DMS 273 treated with DMSO at 0.1 percent for 48 hours (cell line): ENCODE measurements around the gene GABRR1.
"Not testable (repeated sequence)": the region's sequence is repeated elsewhere in the genome, so short reads cannot be mapped to it uniquely, and the experiment has no call there.

ENCODE experiments used
- DNase-seq: peaks from one replicate; lab custom pipeline; 2025; lab: John Stamatoyannopoulos, UW

The GABRR1 gene

DNA sequence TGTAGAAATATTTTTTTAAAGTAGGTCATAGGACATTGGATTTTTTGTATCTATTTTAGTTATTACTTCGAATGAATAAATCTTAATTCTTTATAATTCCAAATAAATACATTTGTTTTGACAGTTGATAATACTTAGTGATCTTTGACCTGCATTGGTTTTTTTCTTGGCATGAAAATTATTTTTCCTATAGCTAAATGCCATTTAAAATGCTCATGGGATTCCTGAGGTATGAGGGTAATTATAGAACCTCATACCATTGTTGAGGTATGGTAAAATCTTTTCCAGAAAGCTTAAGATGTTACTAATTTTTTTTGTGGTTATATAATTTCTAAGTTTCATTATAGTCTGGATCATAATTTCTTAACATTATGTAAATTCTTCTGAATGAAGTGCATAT, 63.0 kb downstream of the GABRR1 start:
- DNase-seq: no peak

DNA sequence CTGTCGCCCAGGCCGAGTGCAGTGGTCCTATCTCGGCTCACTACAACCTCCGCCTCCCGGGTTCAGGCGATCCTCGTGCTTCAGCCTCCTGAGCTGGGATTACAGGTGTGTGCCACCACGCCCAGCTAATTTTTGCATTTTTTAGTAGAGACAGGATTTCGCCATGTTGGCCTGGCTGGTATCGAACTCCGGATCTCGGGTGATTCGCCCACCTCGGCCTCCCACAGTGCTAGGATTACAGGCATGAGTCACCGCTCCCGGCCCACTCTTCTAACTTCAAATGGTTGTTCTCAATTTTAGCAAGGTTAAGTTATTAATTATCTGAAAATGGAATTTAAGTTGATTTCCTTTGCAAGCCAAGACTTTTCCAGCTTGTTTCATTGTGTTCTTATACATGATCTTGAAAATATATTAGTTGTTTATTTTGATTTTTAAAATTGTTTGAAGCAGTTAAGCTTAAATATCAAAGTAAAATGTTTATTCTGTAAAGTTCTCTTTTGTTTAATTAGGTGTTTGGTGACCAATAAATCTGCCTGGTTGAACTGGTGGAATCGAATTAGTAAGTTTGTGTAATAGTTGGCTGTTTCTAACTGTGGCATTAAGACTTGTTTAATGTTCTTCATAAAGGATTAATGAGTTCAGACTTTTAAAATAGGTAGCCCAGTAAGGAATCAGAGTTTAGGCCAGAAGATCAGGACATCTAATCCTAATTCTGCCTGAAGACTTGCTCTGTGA, 69.0 kb downstream of the GABRR1 start:
- no peak for DNase-seq

DNA sequence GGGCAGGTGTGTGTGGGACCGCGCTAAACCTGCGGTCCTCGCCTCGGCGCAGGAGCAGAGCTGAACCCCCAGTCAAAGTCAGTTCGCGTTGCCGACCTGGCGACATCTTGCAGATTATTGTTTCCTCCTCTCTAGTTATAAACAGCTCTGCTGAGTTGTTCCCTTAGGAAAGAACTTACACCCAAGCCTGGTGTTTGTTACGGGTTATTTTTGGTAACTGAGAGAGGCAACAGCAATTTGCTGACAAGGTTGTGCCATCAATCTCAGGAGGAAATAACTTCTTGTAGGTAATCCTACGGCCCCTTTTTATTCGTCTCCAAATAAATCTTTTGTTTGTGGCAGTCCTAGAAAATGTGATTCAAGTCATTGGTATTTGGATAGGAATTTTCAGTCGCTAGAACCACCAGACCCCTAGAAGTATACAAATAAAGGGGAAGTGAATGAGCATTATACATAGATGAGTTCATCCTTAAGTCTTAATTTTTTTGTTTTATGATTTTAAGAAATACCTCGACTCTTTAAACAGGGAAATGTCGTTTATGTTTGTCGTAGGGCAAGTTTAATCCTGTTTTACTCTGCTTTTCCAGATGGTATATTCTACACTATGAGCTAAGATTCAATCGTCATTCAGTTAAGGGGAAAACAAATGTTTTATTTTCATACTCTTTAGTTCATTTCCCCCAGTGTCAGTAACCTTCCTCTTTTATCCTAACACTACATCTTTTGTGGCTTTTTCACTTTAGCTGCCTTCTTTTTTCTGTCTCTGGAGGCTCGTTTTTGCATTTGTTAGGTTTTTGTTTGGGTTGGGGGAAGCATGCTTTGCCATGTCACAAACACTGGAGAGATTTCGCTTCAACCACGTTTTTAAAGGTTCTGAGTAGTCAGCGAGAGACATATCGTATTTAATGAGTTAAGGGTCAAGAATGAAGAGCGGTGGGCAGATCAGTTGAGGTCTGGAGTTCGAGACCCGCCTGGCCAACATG, 70.1 kb downstream of the GABRR1 start:
- DNase-seq: peak; percentile 21

DNA sequence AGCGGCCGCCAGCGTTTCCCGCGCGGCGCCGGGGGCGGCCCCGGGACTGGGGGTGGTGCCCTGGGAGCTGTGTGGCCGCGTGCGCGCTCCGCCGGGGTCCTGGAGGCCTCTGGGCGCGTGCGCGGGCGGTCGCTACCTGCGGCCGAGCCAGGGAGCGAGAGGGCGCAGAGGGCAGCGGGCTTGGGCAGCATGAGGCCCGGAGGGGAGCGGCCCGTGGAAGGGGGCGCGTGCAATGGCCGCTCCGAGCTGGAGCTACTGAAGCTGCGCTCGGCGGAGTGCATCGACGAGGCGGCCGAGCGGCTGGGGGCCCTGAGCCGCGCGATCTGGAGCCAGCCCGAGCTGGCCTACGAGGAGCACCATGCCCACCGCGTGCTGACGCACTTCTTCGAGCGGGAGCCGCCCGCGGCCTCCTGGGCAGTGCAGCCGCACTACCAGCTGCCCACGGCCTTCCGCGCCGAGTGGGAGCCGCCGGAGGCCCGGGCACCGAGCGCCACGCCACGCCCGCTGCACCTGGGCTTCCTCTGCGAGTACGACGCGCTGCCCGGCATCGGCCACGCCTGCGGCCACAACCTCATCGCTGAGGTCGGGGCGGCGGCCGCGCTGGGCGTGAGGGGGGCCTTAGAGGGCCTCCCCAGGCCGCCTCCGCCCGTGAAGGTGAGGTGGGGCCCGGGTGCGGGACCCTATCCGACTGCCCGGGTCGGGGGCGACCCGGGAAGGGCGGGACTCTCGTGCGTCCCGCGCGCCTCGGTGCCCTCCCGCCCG, 71.0 kb downstream of the GABRR1 start, which contains the start of gene PM20D2:
TSS of gene PM20D2 (plus strand) at position 100 of the 762 bp plus-strand sequence. CDS start at position 190, 90 bp downstream.
- DNase-seq: peak; percentile 46

DNA sequence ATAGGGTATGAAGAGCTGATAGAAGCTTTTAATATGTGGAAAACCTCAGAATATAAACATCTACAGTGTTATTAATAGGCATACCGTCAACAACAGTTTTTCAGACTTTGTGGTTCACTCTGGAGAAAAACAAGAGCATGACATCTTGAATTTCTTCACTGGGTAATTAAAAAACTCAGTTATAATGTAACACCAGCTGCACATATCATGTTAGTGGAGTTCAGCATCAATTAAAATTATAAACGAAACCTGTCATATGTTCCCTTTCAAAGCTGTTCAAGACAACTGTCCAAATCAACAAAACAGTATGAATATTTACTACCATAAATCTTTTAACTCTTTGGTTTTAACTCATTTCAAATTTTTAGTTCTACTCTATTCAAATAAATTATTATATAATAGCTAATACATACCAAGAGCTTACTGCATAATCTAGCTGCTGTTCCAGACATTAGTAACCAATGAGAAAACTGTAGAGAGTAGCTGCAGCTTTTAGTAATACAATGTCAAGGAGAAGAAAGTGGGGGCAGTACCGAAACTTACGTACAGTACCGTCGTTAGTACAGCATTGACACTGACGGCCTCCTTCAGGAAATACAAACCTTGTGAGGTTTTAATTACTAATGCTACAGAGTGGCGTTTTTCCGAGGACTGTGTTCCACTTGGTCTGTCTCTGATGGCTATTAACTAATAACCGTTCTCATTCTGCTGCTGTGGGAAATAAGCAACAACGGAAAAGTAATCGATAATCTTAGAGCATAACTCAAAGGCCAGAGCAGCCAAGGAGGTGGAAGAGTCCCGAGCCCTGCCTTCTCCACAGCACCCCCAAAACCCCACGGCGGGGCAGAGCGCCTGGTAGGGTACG, 71.8 kb downstream of the GABRR1 start:
- DNase-seq: peak; percentile 62

DNA sequence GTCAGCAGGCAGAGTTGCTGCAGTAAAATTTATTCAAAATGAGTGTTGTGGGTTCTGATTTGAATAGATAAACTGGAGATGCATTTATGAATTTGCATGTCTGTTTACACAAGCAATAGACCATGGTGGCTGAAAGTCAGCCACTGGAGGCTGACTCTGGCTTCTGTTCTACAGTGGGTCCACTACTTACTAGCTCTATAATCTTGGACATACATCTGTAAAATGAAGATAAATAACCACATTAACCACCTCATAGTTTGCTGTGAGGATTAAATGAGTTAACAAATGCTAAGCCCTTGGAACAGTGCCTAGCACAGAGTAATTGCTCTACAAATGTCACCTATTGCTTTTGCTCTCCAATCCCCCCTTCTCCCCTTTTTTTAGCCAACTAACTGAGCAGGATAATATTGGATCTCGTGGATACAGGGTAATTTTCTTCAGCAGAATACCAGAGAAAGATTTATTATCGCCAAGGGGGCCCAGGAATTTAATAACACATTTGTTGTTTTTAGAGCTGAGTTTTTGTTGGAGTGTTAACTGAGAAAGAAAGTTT, 72.7 kb downstream of the GABRR1 start:
- no peak for DNase-seq

DNA sequence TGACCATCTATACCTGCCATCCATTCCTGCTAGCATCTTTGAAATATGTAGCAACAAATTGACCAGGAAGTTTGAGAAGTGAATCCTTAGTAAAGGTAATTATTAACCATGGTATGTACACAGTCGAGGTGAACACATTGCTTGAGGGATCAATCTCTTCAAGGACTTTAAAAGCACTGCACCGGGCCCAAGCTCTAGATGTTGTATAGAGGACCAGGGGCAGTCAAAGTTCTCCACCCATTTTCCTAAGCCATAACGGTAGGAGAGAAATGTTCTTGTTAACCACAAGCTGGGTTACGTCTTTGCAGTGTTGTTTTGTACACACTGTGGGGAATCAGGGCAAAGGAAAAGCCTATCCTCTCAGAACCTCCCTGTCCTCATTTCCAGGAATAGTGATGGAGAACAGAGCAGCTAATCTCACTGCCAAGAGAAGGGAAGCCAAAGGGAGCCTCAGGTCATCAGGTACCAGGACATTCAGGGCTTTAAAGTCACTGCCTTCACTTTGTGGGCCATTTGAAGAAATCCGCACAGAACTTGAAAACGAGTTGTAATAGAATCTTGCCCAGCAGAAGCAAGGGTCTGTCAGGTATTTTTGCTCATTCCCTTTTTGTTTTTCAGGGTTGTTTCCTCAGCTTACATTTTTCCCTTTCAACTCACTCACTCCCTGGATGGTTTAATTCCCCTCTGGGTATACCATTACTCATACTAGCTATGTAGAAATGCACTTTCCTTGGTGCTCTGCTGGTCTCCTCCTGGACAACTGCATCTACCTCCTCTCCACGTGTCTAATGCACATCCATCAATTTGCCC, 76.6 kb downstream of the GABRR1 start:
- no peak for DNase-seq

DNA sequence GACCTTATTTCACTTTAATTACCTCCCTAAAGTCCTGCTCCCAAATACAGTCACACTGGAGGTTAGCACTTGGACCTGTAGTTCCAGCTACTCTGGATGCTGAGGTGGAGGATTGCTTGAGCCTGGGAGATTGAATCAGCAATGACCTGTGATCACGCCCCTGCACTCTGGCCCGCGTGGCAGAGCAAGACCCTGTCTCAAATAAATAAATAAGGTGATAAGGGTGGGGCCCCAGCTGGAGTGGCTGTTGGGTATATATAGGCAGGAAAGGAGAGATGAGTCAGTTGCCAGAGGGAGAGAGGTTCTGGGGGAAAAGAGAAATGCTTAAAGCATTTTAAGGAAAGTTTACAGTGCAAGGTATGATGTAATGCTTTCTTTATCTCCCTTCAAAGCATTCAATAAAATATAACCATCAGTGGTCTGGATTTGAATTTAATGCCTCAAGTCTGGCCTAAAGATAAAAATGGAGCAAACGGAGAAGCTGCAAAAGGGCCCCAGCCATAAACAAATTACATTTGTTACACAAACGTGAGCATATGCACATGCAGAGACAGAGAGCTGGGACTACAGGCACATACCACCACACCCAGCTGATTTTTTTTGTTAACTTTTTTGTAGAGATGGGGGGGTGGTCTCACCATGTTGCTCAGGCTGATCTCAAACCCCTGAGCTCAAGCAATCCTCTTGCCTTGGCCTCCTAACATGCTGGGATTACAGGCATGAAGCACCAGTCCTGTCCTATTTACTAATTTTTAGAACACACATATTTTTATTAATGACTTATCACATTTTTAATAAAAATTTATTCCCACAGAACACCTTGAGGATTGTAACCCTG, 77.4 kb downstream of the GABRR1 start:
- no peak for DNase-seq

DNA sequence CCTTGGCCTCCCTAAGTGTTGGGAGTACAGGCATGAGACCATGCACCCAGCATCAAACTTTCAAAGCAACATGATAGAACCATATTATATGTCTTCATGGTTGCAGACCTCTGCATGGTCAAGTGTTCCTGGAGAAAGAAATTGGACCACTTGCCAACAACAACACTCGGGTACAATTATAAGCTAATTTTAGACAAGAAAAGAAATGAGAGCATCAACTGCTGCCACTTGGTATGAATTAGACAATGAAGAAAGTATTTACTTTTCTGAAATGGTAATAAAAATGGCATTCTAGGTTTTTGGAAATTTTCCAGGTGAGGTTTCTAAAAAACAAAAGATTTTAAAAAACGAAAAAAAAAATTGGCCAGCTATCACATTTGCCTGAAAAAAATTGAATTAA, 79.0 kb downstream of the GABRR1 start:
- no peak for DNase-seq

DNA sequence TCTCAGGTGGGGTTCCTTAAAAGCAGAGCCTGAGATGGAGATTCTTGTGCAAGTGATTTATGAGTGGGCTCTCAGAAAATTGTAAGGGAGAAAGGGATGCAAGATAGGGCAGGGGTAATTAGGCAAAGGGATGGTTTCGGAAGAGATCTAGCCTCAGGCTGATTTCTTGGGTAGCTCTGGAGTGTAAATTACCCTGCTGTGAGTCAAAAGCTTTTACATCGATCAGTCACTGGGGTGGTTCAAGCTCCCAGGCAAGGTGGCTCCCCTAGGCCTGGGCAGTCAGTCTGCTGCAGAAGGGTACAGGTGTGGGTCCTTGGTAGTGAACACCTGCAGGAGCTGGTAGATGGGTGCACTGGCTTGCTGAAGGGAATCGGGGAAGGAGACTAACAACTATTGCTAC, 82.4 kb downstream of the GABRR1 start:
- DNase-seq: no peak

DNA sequence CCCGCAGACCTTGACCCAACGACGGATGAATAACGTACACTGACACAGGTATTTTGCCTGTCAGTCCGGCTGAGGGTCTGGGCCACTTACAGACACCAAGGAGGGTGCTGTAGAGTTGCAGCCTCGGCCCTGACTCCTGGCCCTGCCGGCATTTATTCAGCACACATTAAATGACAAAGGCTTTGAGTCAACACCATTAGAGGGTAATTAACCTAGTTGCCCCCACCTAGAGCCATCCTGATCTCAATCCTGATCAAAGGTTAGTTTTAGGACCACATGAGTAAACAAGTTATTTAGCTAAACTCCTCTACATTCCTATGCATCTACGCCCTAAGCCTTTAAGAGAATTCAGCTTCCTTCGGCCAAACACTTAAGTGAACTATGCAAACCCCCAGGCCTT, 83.2 kb downstream of the GABRR1 start:
- no peak for DNase-seq

DNA sequence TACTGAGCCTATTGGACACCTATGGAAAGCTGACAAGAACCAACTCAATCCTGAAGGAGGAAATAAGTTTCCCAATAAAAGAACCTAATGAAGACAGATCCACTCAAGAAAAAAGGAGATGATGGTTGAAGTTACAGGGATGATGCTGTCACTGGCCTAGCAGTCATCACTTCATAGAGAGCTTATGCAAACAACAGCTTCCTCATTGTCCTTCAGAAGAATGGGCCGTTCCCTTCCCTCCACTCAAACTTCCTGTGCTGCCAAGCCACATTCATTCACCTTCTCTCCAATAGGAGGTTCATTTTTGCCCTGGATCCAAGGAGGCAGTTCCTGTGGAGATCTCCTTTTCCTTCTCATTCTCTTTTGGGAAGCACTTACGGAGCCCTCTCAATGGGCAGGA, 85.1 kb downstream of the GABRR1 start:
- no peak for DNase-seq

DNA sequence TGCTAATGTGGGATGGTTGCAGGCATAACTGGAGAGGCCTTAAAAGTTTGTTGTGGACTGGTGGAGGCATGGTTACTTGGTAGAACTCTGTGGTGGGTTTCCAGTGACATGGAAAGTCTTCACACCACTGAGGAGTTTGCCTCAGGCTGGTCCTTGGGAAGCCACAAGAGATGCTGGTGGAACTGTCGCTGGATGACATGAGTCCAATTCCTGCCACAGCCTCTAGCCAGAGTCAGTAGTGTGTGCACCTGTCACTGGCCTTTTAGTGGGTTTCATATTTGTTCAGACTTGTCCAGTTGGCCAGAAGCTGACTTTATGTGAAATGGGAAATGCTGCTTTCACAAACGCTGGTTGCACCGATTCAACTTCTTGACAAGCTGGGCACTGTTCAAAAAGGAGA, 85.6 kb downstream of the GABRR1 start:
- DNase-seq: no peak

DNA sequence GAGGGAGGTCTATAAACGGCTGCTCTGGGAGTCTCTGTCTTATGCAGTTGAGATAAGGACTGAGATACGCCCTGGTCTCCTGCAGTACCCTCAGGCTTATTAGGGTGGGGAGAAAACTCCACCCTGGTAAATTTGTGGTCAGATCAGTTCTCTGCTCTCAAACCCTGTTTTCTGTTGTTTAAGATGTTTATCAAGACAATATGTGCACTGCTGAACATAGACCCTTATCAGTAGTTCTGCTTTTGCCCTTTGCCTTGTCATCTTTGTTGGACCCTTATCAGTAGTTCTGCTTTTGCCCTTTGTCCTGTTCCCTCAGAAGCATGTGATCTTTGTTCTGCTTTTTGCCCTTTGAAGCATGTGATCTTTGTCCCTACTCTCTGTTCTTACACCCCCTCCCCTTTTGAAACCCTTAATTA, 88.9 kb downstream of the GABRR1 start:
- not testable (repeated sequence) for DNase-seq
